Stimulated activated CD8-positive, alpha-beta memory T cell treated with anti-CD3 and anti-CD28 coated beads, Interleukin-4, amount 100 ng/mL, for 48 hours (primary cell): ENCODE measurements around the gene SCD5.

Experiments
- DNase-seq: peaks from one replicate; pipeline ENCODE4 v3.0.0-alpha.2; 2020

Gene SCD5

GRCh38 chr4:82718162-82718940 lies 80.2 kb downstream of the SCD5 start:
- DNase-seq, result no peak

DNA sequence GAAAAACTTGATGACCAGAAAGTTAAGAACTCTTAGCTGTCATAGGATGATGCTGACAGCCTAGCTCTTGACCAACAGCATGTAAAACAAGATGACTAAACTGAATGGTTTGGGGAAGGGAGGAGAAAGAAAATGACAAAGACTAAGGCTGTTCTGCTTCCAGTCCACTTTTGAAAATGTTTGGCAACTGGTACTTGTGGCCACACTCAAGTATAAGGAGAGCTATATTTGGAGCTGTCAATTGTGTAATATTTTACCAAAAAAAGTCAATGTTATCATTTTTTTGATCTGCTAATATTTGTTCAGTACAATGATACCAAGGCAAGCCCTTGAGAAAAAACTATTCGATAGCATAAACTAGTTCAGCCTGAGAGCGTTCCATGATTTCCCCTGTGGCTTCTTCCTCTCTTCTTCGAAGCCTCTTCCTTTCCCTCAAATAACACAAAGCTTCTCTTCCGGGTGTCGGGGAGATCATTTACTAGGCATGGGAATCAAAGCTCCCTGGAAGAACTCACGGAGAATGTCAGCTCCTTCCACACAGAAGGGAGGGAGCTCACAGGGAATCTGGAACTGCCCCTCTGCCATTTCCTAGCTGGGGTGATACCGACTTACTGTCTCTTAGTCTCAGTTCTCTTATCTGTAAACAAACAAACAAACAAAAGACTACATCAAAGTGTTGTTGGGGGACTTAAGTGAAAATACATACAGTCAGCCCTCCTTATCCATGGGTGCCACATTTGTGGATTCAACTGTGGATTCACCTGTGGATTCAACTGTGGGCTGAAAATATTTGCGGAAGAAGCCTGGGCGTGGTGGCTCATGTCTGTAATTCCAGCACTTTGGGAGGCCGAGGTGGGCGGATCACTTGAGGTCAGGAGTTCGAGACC lies 82.6 kb downstream of the SCD5 start:
- DNase-seq, result no peak

GRCh38 chr4:82713856-82714255 lies 84.7 kb downstream of the SCD5 start:
- DNase-seq, result no peak

- DNase-seq, result no peak
These were observed 86.0 kb downstream of the SCD5 start for GRCh38 chr4:82712561-82712960.

- no peak for DNase-seq
These were observed 87.3 kb downstream of the SCD5 start for GRCh38 chr4:82711158-82711785.

GRCh38 chr4:82710197-82710929 lies 88.2 kb downstream of the SCD5 start:
- DNase-seq, result no peak

GRCh38 chr4:82708982-82709381 lies 89.6 kb downstream of the SCD5 start:
- DNase-seq, result no peak

DNA sequence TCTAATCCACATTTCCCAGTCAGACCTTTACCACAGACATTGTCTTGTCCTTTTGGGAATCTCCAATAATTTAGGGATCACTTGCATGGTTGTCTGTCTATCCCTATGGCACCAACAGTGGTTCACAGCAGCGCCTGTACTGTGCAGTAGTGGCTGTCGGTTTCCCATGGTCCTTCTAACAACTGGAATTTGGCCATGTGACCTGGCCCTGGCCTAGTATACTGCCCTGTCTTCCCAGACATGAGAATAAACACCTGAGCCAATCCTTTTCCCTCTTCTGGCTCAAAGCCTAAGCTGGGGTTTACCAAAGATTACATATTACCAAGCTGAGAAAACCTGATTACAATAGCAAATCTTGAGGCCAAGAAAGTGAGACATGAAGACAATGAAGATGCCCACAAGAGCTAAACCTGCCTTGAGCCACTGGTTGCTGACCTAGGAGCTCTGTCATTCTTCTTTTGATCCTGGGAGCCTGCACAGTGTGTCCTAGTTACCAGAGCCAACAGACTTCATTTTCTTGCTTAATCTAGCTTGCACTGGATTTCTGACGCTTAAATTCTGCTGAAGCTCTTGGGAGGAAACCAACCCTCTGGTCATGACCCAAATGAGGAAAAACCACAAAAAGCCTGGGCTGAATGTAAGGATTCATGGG lies 92.1 kb downstream of the SCD5 start:
- DNase-seq, result no peak

- DNase-seq, result no peak
These were observed 92.7 kb downstream of the SCD5 start for GRCh38 chr4:82705928-82706300.

- no peak for DNase-seq
These were observed 93.2 kb downstream of the SCD5 start for GRCh38 chr4:82705169-82705927.

DNA sequence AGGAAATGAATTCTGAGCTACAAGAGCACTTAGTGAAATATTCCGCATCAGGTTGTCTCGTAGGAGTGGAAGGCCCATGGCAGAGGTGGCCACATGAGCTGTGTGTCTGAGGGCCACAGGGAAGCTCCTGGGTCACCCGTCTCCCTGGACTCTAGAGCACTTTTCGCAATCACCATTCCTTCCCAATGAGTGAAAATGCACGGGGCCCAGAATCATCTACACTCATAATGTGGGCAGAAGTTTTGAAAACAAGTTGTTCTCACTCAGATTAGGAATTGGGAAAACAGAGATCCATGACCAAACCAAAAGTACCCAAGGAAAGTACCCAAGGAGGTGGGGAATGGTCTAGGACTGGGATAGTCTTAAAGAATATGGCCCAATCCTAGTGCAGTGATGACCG lies 94.4 kb downstream of the SCD5 start:
- DNase-seq, result no peak

DNA sequence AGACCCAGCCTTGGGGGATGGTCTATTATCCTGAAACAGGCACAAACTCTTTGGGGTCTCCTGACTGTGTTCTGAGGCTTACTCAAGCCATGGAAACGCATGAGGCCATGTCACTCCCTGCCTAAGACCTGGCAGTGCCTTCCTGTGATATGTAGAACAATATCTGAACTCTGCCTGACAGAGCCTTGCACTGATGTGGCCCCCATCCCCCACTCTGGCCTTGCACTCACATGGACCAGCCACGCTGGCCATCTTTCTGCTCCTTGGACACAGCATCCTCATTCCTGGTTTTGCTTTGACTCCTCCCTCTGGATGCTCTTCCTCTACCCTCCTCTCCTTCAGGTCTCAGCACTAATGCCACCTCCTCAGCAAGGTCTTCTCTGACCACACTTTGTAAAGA lies 100.2 kb downstream of the SCD5 start:
- DNase-seq, result no peak

DNA sequence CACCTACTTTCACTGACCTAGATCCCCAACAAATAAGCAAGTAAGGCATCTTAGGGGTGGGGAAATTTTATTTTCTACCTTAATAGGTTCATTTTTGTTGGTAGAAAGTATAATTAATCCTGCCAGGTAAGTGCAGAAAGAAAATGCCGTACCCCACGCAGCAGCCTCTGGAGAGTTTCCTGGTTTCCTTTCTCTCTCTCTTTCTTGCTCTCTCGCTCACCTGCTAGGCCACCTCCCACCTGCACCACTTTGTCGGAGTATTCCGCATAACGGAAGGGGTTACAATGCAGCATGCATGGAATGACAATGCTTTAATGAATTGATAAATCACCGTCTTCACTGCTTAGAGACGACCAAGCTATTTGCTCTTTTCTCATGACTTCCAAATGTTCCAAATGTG lies 101.0 kb downstream of the SCD5 start:
- DNase-seq, result no peak

GRCh38 chr4:82696117-82696860 lies 102.3 kb downstream of the SCD5 start:
- DNase-seq, result no peak

DNA sequence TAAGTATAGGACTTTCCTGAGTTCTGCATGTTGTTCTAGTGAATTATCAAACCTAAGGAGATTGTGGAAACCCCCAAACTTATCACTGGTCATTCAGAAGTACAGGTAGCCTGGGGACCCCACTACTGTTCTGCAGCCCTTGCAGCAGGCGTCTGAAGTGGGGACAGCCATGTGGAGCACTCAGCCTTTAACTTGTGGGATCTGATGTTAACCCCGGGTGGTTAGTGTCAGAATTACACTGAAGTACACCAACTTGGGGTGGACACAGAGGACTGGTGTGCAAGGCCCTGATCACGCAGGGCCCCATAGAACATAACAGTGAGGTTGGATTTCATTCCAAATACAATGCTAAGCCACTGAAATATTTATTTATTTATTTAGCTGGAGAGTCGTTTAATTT lies 103.7 kb downstream of the SCD5 start:
- no peak for DNase-seq

DNA sequence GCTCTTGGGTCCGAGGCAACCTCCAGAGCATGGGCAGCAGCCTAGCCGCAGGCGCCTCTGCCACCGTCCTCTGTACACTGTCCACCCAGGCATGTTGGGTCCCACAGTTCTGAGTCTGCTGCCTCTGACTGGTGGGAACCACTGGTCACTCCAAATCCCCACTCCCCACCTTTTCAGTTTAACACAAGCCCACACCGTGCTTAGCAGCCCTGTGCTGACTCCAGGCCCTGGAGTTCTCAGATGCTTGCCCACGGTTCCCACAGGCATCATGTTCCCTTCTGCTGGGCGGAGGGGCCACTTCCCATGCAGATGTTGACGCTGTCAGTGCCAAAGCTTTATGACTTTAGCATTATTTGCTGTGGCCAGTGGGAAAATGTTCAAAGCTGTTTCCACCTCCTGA lies 104.5 kb downstream of the SCD5 start:
- no peak for DNase-seq

- no peak for DNase-seq
These were observed 106.4 kb downstream of the SCD5 start for GRCh38 chr4:82692101-82692780.

DNA sequence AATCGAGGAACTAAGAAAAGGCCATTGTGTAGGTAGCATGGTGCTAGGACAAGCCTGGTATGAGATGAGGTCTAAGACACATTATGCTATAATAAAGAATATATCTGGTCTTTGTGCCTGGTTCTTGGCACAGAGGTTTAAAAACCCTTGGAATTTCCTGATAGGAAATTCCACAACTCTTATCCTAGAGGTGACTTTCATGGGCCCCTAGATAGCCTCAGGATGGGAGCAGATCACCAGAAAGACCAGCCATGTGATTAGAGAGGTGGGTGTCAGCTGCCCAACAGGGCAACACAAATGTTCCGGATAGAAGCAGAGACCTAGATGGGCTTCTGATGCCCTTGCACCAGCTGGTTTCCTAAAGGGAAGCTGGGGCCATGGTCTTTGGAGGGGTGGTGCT lies 107.2 kb downstream of the SCD5 start:
- DNase-seq, result no peak

GRCh38 chr4:82688091-82688795 lies 110.4 kb downstream of the SCD5 start:
- DNase-seq, result no peak

GRCh38 chr4:82687531-82687930 lies 111.1 kb downstream of the SCD5 start:
- DNase-seq, result no peak
